Measurements from ENCODE around the gene FNBP1. TPM values are rescaled to one million over a fixed set of nuclear protein-coding genes. Genes with fewer than 3 reads are reported as not detected.

Gene FNBP1
- total and polyA plus RNA-seq, 10 of the 15 experiments (the other 5 are each of a cell fraction or from before 2014, with no cell fraction given), result 64.5 to 353 (median 179) TPM

GRCh38 chr9:129885018-129885669, 157.8 kb downstream of the FNBP1 start (continued):
- TF ChIP-seq SPI1 (IDR thresholded peaks at IDR 0.05; ENCODE audit: borderline replicate concordance, insufficient read depth, low read depth, low read length) (peak; percentile 13; the same call in 1 of the 2 replicates), RELB (IDR thresholded peaks at IDR 0.05; ENCODE audit: low read depth) (0 out of 2 replicates have a peak, but pooled peaks have one; percentile 12), BCL11A (IDR thresholded peaks at IDR 0.05; ENCODE audit: low read depth, low read length) (peak; percentile 26; the same call in 1 of the 2 replicates), RAD21 (IDR thresholded peaks at IDR 0.05; ENCODE audit: insufficient read depth, low read depth, low read length) (peak; percentile 13; the same call in 1 of the 2 replicates), ZNF622 (IDR thresholded peaks at IDR 0.05) (no peak), MLLT1 (IDR thresholded peaks at IDR 0.05) (0 out of 2 replicates have a peak, but pooled peaks have one; percentile 19), TARDBP (IDR thresholded peaks at IDR 0.05; ENCODE audit: borderline replicate concordance) (no peak; the same call in 1 of the 2 replicates), POLR2AphosphoS2 (IDR thresholded peaks at IDR 0.05; ENCODE audit: low read depth, low read length) (peak; percentile 55; the same call in 1 of the 2 replicates), POLR2AphosphoS5 (IDR thresholded peaks at IDR 0.05; ENCODE audit: low read length) (peak; percentile 84), RUNX3 (IDR thresholded peaks at IDR 0.05; ENCODE audit: low read length) (no peak), ESRRA (IDR thresholded peaks at IDR 0.05; ENCODE audit: low read length) (no peak), EGR1 (IDR thresholded peaks at IDR 0.05; ENCODE audit: borderline replicate concordance in 1 of 2, low read depth in 2 of 2, low read length in 2 of 2) (0 out of 3 replicates have a peak, but pooled peaks of 1 of the 2 experiments have one; percentile 2), CUX1 (IDR thresholded peaks at IDR 0.05; ENCODE audit: insufficient replicate concordance, low read depth, low read length) (no peak), SMC3 (IDR thresholded peaks at IDR 0.05; ENCODE audit: borderline replicate concordance, low read length) (no peak; the same call in 1 of the 2 replicates), ZBTB4 (CRISPR knock-in tag; IDR thresholded peaks at IDR 0.05) (no peak), GABPA (IDR thresholded peaks at IDR 0.05; ENCODE audit: low read depth) (no peak), MXI1 (IDR thresholded peaks at IDR 0.05; ENCODE audit: low read depth, low read length) (no peak), MEF2A (IDR thresholded peaks at IDR 0.05; ENCODE audit: insufficient read depth, low read depth, low read length) (no peak)
